ENCODE measurements around the gene CCDC7.
"Not testable (repeated sequence)": the region's sequence is repeated elsewhere in the genome, so short reads cannot be mapped to it uniquely, and the experiment has no call there.

CCDC7 gene

DNA sequence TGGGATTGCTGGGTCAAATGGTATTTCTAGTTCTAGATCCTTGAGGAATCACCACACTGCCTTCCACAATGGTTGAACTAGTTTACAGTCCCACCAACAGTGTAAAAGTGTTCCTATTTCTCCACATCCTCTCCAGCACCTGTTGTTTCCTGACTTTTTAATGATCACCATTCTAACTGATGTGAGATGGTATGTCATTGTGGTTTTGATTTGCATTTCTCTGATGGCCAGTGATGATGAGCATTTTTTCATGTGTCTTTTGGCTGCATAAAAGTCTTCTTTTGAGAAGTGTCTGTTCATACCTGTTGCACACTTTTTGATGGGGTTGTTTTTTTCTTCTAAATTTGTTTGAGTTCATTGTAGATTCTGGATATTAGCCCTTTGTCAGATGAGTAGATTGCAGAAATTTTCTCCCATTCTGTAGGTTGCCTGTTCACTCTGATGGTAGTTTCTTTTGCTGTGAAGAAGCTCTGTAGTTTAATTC is 37.1 kb downstream of the CCDC7 start:
- peaks cover 21% of the 10 kb centered on the region for H3K9me3 Mint-ChIP-seq
- not testable (repeated sequence) for H3K27ac Mint-ChIP-seq; DNase-seq (ENCODE audit: low spot score in 2 of 2); H3K4me1 Mint-ChIP-seq; H3K27me3 Mint-ChIP-seq; H3K4me3 Mint-ChIP-seq; ATAC-seq (ENCODE audit: low read depth)
- H3K36me3 Mint-ChIP-seq = peaks cover 64% of the 10 kb centered on the region

DNA sequence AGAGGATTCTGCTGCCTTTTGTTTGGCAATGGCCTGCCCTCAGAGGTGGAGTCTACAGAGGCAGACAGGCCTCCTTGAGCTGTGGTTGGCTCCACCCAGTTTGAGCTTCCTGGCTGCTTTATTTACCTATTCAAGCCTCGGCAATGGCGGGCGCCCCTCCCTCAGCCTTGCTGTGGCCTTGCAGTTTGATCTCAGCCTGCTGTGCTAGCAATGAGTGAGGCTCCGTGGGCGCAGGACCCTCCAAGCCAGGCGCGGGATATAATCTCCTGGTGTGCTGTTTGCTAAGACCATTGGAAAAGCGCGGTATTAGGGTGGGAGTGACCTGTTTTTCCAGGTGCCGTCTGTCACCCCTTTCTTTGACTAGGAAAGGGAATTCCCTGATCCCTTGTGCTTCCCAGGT is 42.1 kb downstream of the CCDC7 start:
- not testable (repeated sequence) for H3K27me3 Mint-ChIP-seq; H3K27ac Mint-ChIP-seq; H3K4me3 Mint-ChIP-seq; H3K9me3 Mint-ChIP-seq; ATAC-seq (ENCODE audit: low read depth); DNase-seq (ENCODE audit: low spot score in 2 of 2); H3K4me1 Mint-ChIP-seq
- peaks cover 61% of the 10 kb centered on the region for H3K36me3 Mint-ChIP-seq

DNA sequence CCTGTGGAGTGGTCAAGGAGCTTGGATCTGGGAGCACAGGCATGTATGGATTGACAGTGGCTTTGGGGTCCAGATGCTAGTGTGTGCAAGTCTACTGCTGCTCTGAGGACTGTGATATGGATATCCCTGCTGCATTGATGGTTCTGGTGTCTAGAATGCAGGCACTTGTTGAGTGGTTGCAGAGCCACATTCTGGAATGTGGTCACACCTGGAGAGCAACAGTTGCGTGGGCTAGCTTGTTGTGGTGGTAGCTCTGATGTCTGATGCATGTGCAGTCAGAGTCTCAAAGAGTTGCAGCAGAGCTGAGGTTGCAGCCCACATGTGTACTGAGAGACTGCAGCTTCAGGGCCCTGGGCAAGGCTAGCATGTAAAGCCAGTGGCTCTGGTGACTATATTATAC is 43.2 kb downstream of the CCDC7 start:
- peaks cover 5% of the 10 kb centered on the region for H3K4me1 Mint-ChIP-seq
- no peaks in the 10 kb centered on the region for H3K27me3 Mint-ChIP-seq
- DNase-seq (ENCODE audit: low spot score in 2 of 2) (no peak), ATAC-seq (ENCODE audit: low read depth) (no peak)
- H3K36me3 Mint-ChIP-seq = peaks cover 52% of the 10 kb centered on the region
- H3K9me3 Mint-ChIP-seq = peaks cover 8% of the 10 kb centered on the region
- no peak overlapping the region for H3K27ac Mint-ChIP-seq
- no peak overlapping the region for H3K4me3 Mint-ChIP-seq

DNA sequence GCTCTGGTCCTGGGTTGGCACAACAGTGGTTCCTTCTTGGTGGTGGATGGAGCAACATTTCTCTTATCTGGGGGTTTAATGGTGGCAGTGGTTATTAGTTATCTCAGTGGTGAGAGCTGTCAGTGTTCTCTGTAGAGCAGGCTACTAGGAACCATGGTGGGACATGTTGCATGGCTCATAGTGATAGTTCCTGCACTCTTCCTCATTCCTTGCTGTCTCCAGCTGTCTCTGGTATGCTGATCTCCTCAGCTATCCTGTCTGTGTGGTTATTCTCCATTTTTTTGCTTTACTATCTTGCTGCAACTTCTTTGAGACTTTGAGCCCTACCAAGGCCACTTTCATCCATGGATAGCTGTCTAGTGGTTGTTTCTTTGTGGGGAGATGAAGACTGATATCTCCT is 44.0 kb downstream of the CCDC7 start:
- H3K9me3 Mint-ChIP-seq = peaks cover 8% of the 10 kb centered on the region
- H3K4me3 Mint-ChIP-seq = no peak overlapping the region

DNA sequence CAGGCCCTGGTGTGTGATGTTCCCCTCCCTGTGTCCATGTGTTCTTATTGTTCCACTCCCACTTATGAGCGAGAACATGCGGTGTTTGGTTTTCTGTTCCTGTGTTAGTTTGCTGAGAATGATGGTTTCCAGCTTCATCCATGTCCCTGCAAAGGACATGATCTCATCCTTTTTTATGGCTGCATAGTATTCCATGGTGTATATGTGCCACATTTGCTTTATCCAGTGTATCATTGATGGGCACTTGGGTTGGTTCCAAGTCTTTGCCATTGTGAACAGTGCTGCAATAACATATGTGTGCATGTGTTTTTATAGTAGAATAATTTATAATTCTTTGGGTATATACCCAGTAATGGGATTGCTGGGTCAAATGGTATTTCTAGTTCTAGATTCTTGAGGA is 48.6 kb downstream of the CCDC7 start:
- H3K36me3 Mint-ChIP-seq = peaks cover 39% of the 10 kb centered on the region
- peaks cover 14% of the 10 kb centered on the region for H3K4me1 Mint-ChIP-seq
- H3K27ac Mint-ChIP-seq; DNase-seq (ENCODE audit: low spot score in 2 of 2); H3K9me3 Mint-ChIP-seq; ATAC-seq (ENCODE audit: low read depth); H3K4me3 Mint-ChIP-seq; H3K27me3 Mint-ChIP-seq: not testable (repeated sequence)

More for the DNA sequence above, 44.0 kb downstream of the CCDC7 start:
- Mint-ChIP-seq H3K36me3 (peaks cover 50% of the 10 kb centered on the region), H3K27me3 (no peaks in the 10 kb centered on the region), H3K4me1 (peaks cover 5% of the 10 kb centered on the region), H3K27ac (no peak overlapping the region)
- DNase-seq (ENCODE audit: low spot score in 2 of 2) (no peak), ATAC-seq (ENCODE audit: low read depth) (no peak)

DNA sequence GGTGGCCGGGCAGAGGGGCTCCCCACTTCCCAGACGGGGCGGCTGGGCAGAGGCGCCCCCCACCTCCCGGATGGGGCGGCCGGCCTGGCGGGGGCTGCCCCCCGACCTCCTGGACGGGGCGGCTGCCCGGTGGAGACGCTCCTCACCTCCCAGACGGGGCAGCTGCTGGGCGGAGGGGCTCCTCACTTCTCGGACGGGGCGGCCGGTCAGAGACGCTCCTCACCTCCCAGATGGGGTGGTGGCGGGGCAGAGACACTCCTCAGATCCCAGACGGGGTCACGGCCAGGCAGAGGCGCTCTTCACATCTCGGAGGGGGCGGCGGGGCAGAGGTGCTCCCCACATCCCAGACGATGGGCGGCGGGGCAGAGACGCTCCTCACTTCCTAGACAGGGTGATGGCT is 54.2 kb downstream of the CCDC7 start:
- H3K27ac Mint-ChIP-seq; H3K4me3 Mint-ChIP-seq; H3K9me3 Mint-ChIP-seq; ATAC-seq (ENCODE audit: low read depth); H3K27me3 Mint-ChIP-seq; DNase-seq (ENCODE audit: low spot score in 2 of 2): not testable (repeated sequence)
- Mint-ChIP-seq H3K4me1 (peaks cover 10% of the 10 kb centered on the region), H3K36me3 (peaks cover 39% of the 10 kb centered on the region)

DNA sequence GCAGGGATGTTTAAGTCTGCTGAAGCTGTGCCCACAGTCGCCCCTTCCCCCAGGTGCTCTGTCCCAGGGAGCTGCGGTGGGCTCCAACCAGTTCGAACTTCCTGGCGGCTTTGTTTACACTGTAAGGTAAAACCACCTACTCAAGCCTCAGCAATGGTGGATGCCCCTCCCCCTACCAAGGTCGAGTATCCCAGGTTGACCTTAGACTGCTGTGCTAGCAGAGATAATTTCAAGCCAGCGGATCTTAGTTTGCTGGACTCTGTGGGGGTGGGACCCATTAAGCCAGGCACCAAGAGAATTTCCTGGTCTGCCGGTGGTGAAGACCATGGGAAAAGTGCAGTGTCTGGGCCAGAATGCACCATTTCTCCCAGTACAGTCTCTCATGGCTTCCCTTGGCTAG is 56.0 kb downstream of the CCDC7 start:
- Mint-ChIP-seq H3K4me1 (peaks cover 5% of the 10 kb centered on the region), H3K27ac (no peak overlapping the region), H3K9me3 (peaks cover 5% of the 10 kb centered on the region), H3K36me3 (peaks cover 32% of the 10 kb centered on the region), H3K27me3 (no peaks in the 10 kb centered on the region), H3K4me3 (no peak overlapping the region)
- ATAC-seq (ENCODE audit: low read depth) (no peak), DNase-seq (ENCODE audit: low spot score in 2 of 2) (no peak)

DNA sequence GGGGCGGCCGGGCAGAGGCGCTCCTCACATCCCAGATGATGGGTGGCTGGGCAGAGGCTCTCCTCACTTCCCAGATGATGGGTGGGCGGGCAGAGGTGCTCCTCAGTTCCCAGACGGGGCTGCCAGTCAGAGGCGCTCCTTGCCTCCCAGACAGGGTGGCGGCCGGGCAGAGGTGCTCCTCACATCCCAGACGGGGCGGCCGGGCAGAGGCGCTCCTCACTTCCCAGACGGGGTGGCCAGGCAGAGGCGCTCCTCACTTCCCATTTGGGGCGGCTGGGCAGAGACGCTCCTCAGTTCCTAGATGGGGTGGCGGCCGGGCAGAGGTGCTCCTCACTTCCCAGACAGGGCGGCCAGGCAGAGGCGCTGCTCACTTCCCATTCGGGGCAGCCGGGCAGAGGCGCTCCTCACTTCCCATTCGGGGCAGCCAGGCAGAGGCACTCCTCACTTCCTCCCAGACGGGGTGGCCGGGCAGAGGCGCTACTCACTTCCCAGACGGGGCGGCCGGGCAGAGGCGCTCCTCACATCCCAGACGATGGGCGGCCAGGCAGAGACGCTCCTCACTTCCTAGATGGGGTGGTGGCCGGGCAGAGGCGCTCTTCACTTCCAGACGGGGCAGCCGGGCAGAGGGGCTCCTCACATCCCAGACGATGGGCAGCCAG is 60.0 kb downstream of the CCDC7 start:
- not testable (repeated sequence) for ATAC-seq (ENCODE audit: low read depth); H3K4me1 Mint-ChIP-seq; DNase-seq (ENCODE audit: low spot score in 2 of 2); H3K27me3 Mint-ChIP-seq; H3K9me3 Mint-ChIP-seq; H3K4me3 Mint-ChIP-seq; H3K27ac Mint-ChIP-seq
- H3K36me3 Mint-ChIP-seq = peaks cover 25% of the 10 kb centered on the region

DNA sequence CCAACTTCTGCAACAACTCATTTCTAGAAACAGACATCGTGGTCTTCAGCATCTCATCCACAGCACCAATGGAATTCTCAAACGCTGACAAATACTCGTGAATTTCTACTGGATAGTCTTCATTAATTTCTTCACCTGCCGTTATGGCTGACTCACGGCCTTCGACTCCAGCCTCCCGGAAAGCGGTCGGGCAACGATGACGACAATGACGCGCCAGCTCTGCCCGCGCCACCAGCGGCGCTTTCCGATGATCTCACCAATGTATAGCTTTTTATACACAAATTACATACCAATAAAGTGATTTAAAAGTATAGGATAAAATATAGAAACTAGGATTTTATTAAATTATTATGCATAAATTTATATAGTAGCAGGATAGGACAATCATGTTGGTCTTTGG is 65.7 kb downstream of the CCDC7 start:
- no peak for DNase-seq (ENCODE audit: low spot score in 2 of 2)
- no peak for ATAC-seq (ENCODE audit: low read depth)
- Mint-ChIP-seq H3K4me1 (no peaks in the 10 kb centered on the region), H3K9me3 (no peaks in the 10 kb centered on the region), H3K27ac (no peak overlapping the region), H3K4me3 (no peak overlapping the region), H3K27me3 (no peaks in the 10 kb centered on the region), H3K36me3 (peaks cover 16% of the 10 kb centered on the region)

DNA sequence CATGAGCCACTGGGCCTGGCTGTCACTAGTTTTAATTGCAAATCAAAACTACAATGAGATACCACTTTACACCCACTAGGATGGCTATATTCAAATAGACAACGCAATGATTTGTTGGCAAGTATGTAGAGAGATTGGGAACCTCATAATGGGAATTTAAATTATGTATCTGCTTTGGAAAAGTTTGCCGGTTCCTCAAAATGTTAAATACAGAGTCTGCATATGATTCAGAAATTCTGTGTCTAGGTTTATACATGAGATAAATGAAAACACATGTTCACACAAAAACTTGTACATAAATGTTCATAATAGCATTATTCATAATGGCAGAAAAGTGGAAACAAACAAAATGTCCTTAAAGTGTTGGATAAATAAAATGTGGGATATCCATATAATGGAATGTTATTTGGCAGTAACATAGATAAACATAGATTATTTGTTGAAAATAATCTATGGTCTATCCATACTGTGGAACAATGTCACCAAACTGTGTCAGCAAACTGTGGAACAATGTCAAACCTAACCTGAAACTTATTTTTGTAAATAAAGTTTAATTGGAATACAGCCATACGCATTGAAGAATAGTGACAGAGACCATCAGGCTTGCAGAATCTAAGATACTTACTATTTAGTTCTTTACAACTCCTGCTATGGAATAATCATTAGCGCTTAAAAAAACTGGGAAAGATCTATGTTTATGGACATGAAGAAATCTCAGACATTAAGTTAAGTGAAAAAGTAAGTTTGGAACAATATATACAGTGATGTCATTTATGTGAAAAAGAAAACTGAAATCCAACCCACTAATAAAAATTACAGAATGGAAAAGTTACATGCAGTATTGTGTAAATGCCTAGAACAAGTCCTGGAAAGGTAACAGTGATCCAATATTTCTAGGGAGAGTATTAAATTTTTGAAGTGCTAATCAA is 70.9 kb downstream of the CCDC7 start:
- no peak overlapping the region for H3K27ac Mint-ChIP-seq
- no peaks in the 10 kb centered on the region for H3K27me3 Mint-ChIP-seq
- peaks cover 4% of the 10 kb centered on the region for H3K9me3 Mint-ChIP-seq
- H3K4me3 Mint-ChIP-seq = no peak overlapping the region
- DNase-seq (ENCODE audit: low spot score in 2 of 2) = no peak
- peaks cover 11% of the 10 kb centered on the region for H3K36me3 Mint-ChIP-seq
- no peaks in the 10 kb centered on the region for H3K4me1 Mint-ChIP-seq
- no peak for ATAC-seq (ENCODE audit: low read depth)

DNA sequence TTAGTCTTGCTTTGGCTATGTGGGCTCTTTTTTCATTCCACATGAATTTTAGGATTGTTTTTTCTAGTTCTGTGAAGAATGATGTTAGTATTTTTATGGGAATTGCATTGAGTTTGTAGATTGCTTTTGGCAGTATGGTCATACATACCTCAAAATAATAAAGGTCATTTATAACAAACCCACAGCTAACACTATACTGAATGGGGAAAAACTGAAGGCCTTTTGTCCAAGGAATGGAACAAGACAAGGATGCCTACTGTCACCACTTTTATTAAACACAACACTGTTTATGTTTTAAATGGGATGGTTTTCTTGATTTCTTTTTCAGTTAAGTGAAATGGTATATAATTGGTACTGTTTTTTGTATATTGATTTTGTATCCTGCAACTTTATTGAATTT is 84.3 kb downstream of the CCDC7 start:
- Mint-ChIP-seq H3K4me1 (no peaks in the 10 kb centered on the region), H3K36me3 (peaks cover 31% of the 10 kb centered on the region), H3K27ac (no peak overlapping the region)

DNA sequence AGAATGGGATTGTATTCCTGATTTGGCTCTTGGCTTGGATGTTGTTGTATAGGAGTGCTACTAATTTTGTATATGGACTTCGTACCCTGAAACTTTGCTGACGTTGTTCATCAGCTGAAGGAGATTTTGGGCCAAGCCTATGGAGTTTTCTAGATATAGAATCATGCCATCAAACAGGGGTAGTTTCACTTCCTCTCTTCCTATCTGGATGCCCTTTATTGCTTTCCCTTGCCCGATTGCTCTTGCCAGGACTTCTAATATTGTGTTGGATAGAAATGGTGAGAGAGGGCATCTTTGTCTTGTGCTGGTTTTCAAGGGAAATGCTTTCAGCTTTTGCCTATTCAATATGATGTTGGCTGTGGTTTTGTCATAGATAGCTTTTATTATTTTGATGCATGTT is 92.3 kb downstream of the CCDC7 start:
- DNase-seq (ENCODE audit: low spot score in 2 of 2) (no peak), ATAC-seq (ENCODE audit: low read depth) (no peak)
- Mint-ChIP-seq H3K4me3 (no peak overlapping the region), H3K36me3 (peaks cover 23% of the 10 kb centered on the region), H3K4me1 (no peaks in the 10 kb centered on the region), H3K9me3 (peaks cover 14% of the 10 kb centered on the region), H3K27me3 (no peaks in the 10 kb centered on the region), H3K27ac (no peak overlapping the region)

More for the DNA sequence above, 84.3 kb downstream of the CCDC7 start:
- ATAC-seq (ENCODE audit: low read depth) = no peak
- Mint-ChIP-seq H3K27me3 (no peaks in the 10 kb centered on the region), H3K9me3 (peaks cover 11% of the 10 kb centered on the region), H3K4me3 (no peak overlapping the region)
- no peak for DNase-seq (ENCODE audit: low spot score in 2 of 2)

DNA sequence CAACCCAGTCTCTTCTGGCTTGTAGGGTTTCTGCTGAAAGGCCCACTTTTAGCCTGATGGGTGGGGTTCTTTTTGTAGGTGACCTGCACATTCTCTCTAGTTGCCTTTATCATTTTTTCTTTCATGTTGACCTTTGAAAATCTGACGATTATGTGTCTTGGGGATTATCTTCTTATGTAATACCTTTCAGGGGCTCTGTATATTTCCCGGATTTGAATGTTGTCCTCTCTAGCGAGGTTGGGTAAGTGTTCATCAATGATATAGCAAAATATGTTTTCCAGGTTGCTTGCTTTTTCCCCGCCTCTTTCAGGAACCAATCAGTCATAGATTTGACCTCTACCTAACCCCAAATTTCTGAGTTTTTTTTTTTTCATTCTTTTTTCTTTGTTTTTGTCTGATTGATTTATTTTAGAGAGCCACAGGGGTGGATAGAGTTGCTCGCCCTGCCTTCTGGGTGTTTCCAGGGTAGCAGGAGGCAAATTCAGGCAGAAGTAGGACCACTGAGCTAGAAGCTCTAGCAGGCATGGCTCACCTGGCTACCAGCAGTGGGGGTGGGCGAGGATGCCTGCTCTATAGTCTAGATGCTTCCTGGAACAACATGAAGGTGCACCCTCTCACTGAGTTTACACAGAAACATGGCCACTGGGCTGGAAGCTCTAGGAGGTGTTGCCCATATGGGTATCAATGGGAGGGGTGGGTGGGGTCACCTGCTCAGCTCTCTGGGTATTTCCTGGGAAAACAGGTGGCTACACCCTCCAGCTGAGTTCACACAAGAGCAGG is 94.9 kb downstream of the CCDC7 start:
- H3K36me3 Mint-ChIP-seq = peaks cover 14% of the 10 kb centered on the region
- no peaks in the 10 kb centered on the region for H3K4me1 Mint-ChIP-seq
- H3K4me3 Mint-ChIP-seq = no peak overlapping the region
- H3K9me3 Mint-ChIP-seq = peaks cover 5% of the 10 kb centered on the region
- no peaks in the 10 kb centered on the region for H3K27me3 Mint-ChIP-seq
- DNase-seq (ENCODE audit: low spot score in 2 of 2) = no peak
- no peak for ATAC-seq (ENCODE audit: low read depth)
- no peak overlapping the region for H3K27ac Mint-ChIP-seq

DNA sequence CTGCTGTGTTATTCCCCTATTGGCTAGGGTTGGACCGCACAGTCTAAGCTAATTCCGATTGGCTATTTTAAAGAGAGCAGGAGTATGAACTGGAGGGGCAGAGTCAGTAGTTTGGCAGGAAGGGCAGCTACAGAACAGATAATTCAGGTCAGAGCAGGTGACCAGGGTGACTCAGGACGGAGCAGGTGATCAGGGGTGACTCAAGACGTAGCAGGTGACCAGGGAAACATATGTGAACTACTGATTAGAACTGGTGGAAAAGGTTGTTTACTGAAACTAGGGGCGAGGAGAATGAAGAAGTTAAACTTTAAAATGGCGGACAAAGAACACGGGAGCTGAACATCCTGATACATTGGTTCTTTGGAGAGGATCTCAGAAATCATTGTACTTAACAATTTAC is 102.3 kb downstream of the CCDC7 start:
- DNase-seq (ENCODE audit: low spot score in 2 of 2) (no peak), ATAC-seq (ENCODE audit: low read depth) (no peak)
- H3K4me3 Mint-ChIP-seq = no peak overlapping the region
- H3K9me3 Mint-ChIP-seq = peaks cover 8% of the 10 kb centered on the region
- no peak overlapping the region for H3K27ac Mint-ChIP-seq
- peaks cover 30% of the 10 kb centered on the region for H3K36me3 Mint-ChIP-seq
- H3K27me3 Mint-ChIP-seq = no peaks in the 10 kb centered on the region
- H3K4me1 Mint-ChIP-seq = no peaks in the 10 kb centered on the region
